ENCODE results near the gene OXA1L.
"Not testable (repeated sequence)": the region's sequence is repeated elsewhere in the genome, so short reads cannot be mapped to it uniquely, and the experiment has no call there.

Gene OXA1L

GRCh38 chr14:22769369-22769768, 2.9 kb downstream of the OXA1L start:
- DNase-seq, result no peak

GRCh38 chr14:22770481-22771187, 4.1 kb downstream of the OXA1L start:
- no peak for DNase-seq

- DNase-seq, result no peak
Measured at GRCh38 chr14:22772725-22773124, 6.2 kb downstream of the OXA1L start.

- DNase-seq, result no peak
Measured at GRCh38 chr14:22773162-22774010, 6.9 kb downstream of the OXA1L start.

GRCh38 chr14:22774011-22774706, 7.7 kb downstream of the OXA1L start:
- no peak for DNase-seq

- DNase-seq, result no peak
Measured at GRCh38 chr14:22776215-22776614, 9.7 kb downstream of the OXA1L start.

- DNase-seq, result not testable (repeated sequence)
Measured at GRCh38 chr14:22776849-22777248, 10.4 kb downstream of the OXA1L start.

- DNase-seq, result no peak
Measured at GRCh38 chr14:22778084-22778483, 11.6 kb downstream of the OXA1L start.

GRCh38 chr14:22780105-22780679, 13.7 kb downstream of the OXA1L start:
- no peak for DNase-seq

- no peak for DNase-seq
Measured at GRCh38 chr14:22780941-22781300, 14.4 kb downstream of the OXA1L start.

GRCh38 chr14:22781301-22781991, 15.0 kb downstream of the OXA1L start:
- no peak for DNase-seq

- DNase-seq, result no peak
Measured at GRCh38 chr14:22786685-22787084, 20.2 kb downstream of the OXA1L start.

- no peak for DNase-seq
Measured at GRCh38 chr14:22791301-22791700, 24.8 kb downstream of the OXA1L start.

GRCh38 chr14:22792158-22792557, 25.7 kb downstream of the OXA1L start:
- no peak for DNase-seq

GRCh38 chr14:22793550-22793949, 27.1 kb downstream of the OXA1L start:
- not testable (repeated sequence) for DNase-seq

- DNase-seq, result no peak
Measured at GRCh38 chr14:22793976-22794375, 27.5 kb downstream of the OXA1L start.

GRCh38 chr14:22794551-22794951, 28.1 kb downstream of the OXA1L start:
- no peak for DNase-seq

- DNase-seq, result no peak
Measured at GRCh38 chr14:22796087-22796707, 29.7 kb downstream of the OXA1L start.

- no peak for DNase-seq
Measured at GRCh38 chr14:22797017-22797917, 30.8 kb downstream of the OXA1L start.

GRCh38 chr14:22798528-22798927, 32.0 kb downstream of the OXA1L start:
- DNase-seq, result no peak

GRCh38 chr14:22800346-22800745, 33.9 kb downstream of the OXA1L start:
- DNase-seq, result no peak
